ENCODE data around the gene TMEFF2. TPM values are rescaled to one million over a fixed set of nuclear protein-coding genes. Genes with fewer than 3 reads are reported as not detected.

The TMEFF2 gene
- total and polyA plus RNA-seq, 2 donors from 2014 or later = not detected

DNA sequence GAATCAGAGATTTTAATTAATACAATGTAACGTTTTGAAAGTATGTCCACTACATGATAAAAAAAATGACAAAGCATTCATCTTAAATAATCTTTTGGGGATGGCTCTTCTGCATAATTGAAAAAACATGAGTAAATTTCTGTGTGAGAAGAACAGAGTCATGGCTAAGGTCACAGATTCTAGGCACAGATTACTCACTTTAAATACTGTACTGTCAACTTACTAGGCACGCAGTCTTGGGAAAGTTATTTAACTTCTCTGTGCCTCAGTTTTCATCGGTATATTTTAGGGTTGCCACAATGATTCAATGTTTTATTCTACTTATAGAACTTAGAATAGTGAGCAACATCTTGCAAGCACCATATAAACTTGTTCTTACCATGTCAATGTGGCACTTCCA, 49.2 kb downstream of the TMEFF2 start:
- H3K27ac ChIP-seq (ENCODE audit: low read depth in 2 of 2, low read length in 2 of 2) = no peak overlapping the region
- no peaks in the 10 kb centered on the region for H3K9me3 ChIP-seq (ENCODE audit: control insufficient read depth in 2 of 3, insufficient read depth in 1 of 3, low read length in 3 of 3)
- FAIRE-seq (no peak), DNase-seq (no peak)
- no peaks in the 10 kb centered on the region for H3K36me3 ChIP-seq (ENCODE audit: control insufficient read depth in 2 of 3, insufficient read depth in 3 of 3, low read length in 3 of 3)
- intact Hi-C loops (cut with DNase I) = no loop called here
- H3K4me3 ChIP-seq (ENCODE audit: low read length in 3 of 3) = no peak overlapping the region
- H3K9ac ChIP-seq (ENCODE audit: low read length in 3 of 3) = no peak overlapping the region
- peaks cover 0 to 2% (median 0%) of the 10 kb centered on the region in 3 donors for H3K4me1 ChIP-seq (ENCODE audit: control insufficient read depth in 2 of 3, insufficient read depth in 2 of 3, low read depth in 1 of 3, low read length in 3 of 3)
- TF ChIP-seq, protein P1, sequence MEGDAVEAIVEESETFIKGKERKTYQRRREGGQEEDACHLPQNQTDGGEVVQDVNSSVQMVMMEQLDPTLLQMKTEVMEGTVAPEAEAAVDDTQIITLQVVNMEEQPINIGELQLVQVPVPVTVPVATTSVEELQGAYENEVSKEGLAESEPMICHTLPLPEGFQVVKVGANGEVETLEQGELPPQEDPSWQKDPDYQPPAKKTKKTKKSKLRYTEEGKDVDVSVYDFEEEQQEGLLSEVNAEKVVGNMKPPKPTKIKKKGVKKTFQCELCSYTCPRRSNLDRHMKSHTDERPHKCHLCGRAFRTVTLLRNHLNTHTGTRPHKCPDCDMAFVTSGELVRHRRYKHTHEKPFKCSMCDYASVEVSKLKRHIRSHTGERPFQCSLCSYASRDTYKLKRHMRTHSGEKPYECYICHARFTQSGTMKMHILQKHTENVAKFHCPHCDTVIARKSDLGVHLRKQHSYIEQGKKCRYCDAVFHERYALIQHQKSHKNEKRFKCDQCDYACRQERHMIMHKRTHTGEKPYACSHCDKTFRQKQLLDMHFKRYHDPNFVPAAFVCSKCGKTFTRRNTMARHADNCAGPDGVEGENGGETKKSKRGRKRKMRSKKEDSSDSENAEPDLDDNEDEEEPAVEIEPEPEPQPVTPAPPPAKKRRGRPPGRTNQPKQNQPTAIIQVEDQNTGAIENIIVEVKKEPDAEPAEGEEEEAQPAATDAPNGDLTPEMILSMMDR (IDR thresholded peaks at IDR 0.05; ENCODE audit: borderline replicate concordance, extremely low read depth, insufficient read depth) = no peak
- H3K27me3 ChIP-seq (ENCODE audit: control insufficient read depth, insufficient read depth, low read length) = no peaks in the 10 kb centered on the region

GRCh38 chr2:192140236-192140839, 54.4 kb downstream of the TMEFF2 start:
- intact Hi-C loops (cut with DNase I) = no loop called here

GRCh38 chr2:192139813-192140212, 54.9 kb downstream of the TMEFF2 start:
- H3K4me3 ChIP-seq (ENCODE audit: low read length in 3 of 3) = no peak overlapping the region
- no peak for FAIRE-seq

More at GRCh38 chr2:192140236-192140839, 54.4 kb downstream of the TMEFF2 start:
- no peaks in the 10 kb centered on the region for H3K9me3 ChIP-seq (ENCODE audit: control insufficient read depth in 2 of 3, insufficient read depth in 1 of 3, low read length in 3 of 3)
- no peak overlapping the region for H3K4me3 ChIP-seq (ENCODE audit: low read length in 3 of 3)
- no peaks in the 10 kb centered on the region for H3K36me3 ChIP-seq (ENCODE audit: control insufficient read depth in 2 of 3, insufficient read depth in 3 of 3, low read length in 3 of 3)
- H3K27ac ChIP-seq (ENCODE audit: low read depth in 2 of 2, low read length in 2 of 2) = no peak overlapping the region
- DNase-seq (no peak), FAIRE-seq (no peak)
- H3K27me3 ChIP-seq (ENCODE audit: control insufficient read depth, insufficient read depth, low read length) = no peaks in the 10 kb centered on the region
- H3K4me1 ChIP-seq (ENCODE audit: control insufficient read depth in 2 of 3, insufficient read depth in 2 of 3, low read depth in 1 of 3, low read length in 3 of 3) = no peaks in the 10 kb centered on the region
- no peak overlapping the region for H3K9ac ChIP-seq (ENCODE audit: low read length in 3 of 3)
- TF ChIP-seq, protein P1 (IDR thresholded peaks at IDR 0.05; ENCODE audit: borderline replicate concordance, extremely low read depth, insufficient read depth) = no peak

More at GRCh38 chr2:192139813-192140212, 54.9 kb downstream of the TMEFF2 start:
- intact Hi-C loops (cut with DNase I) = no loop called here
- TF ChIP-seq, protein P1 (IDR thresholded peaks at IDR 0.05; ENCODE audit: borderline replicate concordance, extremely low read depth, insufficient read depth) = no peak
- Histone ChIP-seq H3K36me3 (ENCODE audit: control insufficient read depth in 2 of 3, insufficient read depth in 3 of 3, low read length in 3 of 3) (no peaks in the 10 kb centered on the region), H3K27ac (ENCODE audit: low read depth in 2 of 2, low read length in 2 of 2) (no peak overlapping the region), H3K9ac (ENCODE audit: low read length in 3 of 3) (no peak overlapping the region), H3K9me3 (ENCODE audit: control insufficient read depth in 2 of 3, insufficient read depth in 1 of 3, low read length in 3 of 3) (no peaks in the 10 kb centered on the region), H3K4me1 (ENCODE audit: control insufficient read depth in 2 of 3, insufficient read depth in 2 of 3, low read depth in 1 of 3, low read length in 3 of 3) (no peaks in the 10 kb centered on the region), H3K27me3 (ENCODE audit: control insufficient read depth, insufficient read depth, low read length) (no peaks in the 10 kb centered on the region)
- DNase-seq = no peak
